GM21390 (cell line): ENCODE measurements around the gene CHST8.
"Not testable (repeated sequence)": the region's sequence is repeated elsewhere in the genome, so short reads cannot be mapped to it uniquely, and the experiment has no call there.

Experiments used
- ATAC-seq: cut with Tn5 transposase; IDR thresholded peaks from one replicate; pipeline ENCODE4 v1.9.1; 2021; ENCODE audit not compliant: unreplicated experiment

CHST8 gene

DNA sequence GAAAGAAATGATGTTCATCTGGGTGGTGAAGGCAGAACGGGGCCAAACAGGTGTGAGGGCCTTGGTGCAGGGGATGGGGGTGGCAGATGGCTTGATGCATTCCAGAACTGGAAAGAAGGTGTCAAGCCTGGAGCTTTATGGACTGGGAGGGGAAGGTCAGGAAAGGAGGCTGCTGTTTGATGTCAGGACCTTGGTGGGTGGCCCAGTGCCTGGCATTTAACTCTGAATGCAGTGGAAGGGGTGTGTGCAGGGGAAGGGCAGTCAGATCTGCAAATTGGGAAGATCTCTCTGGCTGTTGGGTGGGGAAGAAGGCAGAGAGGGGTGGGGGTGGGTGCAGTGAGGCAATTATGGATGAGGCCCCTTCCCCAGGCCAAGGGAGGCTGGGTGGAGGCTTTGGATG is 186.6 kb downstream of the CHST8 start:
- no peak for ATAC-seq

DNA sequence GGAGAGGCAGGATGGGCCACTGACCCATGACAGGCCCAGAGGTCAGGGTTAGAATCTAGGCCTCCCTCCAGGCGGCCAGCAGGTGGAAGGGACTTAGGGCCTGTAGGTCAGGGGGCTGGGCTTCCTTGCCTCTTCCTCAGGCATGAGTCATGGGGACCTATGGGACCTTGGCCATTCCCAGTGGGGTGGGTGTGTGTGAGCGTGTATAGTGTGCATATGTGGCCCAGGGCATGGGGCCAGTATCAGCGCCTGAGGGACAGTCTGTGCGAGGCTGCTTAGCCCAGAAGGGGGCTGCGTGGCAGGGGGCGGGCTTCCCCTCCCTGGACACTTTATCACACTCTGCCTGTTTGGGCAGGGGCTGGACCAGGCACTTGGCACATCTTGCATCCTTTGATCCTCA is 188.2 kb downstream of the CHST8 start:
- no peak for ATAC-seq

DNA sequence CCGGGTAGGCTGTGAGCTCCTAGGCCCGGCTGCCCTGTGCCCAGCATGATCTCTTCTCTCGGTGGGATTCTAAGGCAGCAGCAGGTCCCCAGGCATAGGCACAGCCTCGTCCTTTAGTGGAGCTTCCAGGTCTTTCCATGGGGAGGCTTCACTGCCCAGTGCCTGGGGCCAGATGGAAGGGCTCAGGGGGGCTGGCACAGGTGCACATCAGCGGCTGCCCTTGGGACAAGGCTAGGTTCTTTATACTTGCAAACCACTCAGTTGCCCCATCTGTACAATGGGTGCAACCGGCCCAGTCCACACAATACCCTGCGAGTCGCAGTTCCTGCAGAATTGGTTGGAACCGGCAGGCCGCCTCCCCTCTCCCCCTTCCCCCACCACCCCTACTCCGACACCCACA is 189.1 kb downstream of the CHST8 start:
- ATAC-seq = no peak

DNA sequence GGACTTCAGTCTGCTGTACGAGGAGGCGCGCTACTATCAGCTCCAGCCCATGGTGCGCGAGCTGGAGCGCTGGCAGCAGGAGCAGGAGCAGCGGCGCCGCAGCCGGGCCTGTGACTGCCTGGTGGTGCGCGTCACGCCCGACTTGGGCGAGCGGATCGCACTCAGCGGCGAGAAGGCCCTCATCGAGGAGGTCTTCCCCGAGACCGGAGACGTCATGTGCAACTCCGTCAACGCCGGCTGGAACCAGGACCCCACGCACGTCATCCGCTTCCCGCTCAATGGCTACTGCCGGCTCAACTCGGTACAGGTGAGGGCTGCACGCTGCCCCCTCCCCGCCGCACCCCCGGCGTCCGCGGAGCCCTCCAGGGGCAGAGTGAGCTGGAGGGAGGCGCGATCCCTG is 189.5 kb downstream of the CHST8 start:
- no peak for ATAC-seq

DNA sequence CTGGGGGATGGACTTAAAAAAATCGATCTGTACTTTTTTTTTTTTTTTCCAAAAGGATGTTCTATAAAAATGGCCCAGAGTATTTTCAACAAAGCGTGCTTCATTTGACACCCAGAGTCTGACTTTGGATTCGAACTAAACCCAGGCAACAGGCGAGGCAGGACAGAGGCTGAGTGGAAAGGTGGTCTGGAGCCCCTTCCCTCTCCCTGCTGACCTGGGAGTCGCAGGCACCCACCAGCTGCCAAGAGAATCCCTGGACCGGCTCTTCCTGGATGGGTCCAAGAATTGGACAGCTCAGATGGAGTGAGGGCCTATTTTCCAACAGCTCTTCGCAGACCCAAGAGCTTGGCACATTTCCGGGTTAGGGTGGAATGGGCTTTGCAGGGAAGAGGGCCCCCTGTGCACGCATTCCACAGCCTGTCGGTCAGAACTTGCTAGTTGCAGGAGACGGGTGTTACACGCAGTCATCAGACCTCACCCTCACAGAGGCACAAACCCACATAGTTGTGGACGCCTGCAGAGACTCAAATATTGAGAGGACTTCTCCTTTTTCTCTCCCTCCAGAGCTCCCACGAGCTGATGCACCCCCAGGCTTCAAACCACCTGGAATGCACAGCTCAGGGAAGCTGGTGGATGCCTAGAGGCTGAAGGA is 190.1 kb downstream of the CHST8 start:
- no peak for ATAC-seq

DNA sequence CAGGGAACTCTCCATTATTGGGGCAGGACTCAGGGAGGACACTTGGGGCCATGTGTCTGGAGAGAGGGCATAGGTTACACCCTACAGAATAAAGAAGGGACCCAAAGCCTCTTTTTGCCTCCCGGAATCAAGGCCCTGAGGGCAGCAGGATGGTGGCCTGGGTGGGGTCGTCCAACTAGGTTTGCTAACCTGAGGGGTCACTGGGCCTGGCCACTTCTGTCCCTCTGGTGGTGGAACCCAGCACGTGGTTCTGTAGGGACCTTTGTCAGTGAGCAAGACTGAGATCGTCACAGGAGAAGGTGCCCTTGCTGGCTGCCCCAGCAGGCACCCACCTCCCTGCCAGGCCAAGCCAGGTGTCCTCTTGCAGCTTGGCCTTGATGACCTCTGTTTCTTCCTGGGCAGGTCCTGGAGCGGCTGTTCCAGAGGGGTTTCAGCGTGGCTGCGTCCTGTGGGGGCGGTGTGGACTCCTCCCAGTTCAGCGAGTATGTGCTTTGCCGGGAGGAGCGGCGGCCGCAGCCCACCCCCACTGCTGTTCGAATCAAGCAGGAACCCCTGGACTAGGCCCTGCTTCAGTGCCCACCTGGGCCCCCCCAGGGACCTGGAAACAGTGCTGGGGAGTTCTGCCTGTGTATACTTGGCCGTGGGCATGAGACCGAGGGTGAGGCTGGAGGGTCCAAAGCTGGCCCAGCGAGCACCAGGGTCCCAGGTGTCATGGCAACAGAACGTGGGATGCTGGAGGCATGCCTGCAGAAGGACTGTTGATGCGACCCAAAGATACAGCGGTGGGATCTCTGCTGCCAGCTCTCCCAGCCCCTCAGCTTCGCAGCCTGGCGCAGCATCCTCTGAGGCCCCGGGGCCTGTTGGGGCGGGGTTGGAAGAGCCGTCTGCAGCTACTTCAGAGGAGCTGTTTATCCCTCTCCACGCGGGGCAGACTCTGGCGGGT is 190.9 kb downstream of the CHST8 start:
- no peak for ATAC-seq

DNA sequence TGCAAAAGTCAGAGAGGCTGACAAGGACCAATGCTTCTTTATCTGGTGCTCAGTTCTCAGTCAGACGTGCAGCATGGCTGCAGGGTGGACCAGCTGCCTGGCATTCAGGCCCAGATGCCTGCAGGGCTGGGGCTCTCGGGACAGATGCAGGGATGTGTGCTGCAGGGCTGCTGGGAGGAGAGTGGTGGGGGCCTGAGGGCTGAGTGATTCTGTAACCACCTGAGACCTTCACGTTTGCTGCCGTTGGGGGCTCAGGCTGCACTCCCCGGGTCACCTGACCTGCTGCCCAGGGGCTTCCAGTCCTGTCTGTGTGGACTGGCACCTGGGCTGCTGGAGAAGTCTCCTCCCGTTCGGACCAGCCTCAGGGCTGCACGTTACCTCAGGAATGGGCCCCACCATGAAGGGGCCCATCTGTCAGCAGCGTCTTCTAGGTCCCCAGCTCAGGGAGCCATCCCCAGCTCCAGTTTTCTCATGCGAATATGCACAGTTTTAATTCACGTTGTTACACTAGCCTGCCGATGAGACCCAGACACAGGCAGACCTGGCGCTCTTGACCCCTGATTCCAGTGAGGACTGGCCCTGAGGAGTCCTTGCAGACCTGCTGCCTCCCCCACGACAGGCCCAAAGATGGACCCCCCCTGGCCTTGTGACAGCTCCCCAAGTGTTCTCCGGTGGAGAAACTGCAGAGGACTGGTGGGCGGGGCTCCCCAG is 191.8 kb downstream of the CHST8 start:
- ATAC-seq = no peak

DNA sequence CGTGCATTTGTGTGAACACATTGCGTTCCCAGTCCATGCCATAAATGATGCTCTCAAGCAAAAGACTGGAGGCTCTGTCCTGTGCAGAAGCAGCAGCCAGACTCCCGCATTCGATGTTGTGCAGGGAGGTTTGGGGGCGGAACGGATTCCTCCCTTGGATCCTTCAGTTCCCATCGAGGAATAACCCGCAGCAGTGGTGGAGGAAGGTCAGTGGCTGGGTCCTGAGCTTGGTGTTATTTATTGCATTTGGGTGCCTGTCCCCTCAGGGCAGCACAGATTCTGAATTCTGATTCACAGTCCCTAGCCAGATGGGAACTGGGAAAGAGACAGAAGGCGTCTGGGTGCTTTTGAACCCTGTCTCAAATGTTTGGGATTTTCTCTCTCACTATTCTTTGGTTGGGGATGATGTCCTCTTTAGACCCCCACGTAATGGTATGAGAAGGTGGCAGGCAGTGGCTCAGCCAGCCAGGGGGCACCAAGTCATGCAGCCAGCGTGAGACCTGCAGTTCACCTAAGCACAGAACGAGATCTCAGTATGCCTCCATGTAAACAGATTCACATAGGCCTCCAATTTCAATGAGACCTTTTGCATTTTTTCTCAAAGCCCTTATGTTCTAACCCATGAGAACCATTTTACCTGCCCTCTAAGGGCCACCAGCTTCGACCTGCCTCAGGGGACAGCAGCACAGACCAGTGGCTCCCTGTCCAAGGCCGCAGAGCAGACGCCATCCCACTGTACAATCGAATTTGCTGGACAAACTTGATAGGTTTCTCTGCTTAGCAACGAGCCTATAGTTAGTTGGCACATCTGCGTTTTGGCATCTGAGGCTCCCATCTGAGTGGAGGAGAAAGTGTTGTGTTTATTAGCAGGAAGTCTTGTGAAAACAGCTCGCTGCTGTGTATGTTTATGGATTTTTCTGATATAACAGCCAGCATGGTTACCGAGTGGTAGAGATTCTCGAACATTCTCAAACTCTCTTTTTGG is 192.7 kb downstream of the CHST8 start:
- ATAC-seq = no peak

DNA sequence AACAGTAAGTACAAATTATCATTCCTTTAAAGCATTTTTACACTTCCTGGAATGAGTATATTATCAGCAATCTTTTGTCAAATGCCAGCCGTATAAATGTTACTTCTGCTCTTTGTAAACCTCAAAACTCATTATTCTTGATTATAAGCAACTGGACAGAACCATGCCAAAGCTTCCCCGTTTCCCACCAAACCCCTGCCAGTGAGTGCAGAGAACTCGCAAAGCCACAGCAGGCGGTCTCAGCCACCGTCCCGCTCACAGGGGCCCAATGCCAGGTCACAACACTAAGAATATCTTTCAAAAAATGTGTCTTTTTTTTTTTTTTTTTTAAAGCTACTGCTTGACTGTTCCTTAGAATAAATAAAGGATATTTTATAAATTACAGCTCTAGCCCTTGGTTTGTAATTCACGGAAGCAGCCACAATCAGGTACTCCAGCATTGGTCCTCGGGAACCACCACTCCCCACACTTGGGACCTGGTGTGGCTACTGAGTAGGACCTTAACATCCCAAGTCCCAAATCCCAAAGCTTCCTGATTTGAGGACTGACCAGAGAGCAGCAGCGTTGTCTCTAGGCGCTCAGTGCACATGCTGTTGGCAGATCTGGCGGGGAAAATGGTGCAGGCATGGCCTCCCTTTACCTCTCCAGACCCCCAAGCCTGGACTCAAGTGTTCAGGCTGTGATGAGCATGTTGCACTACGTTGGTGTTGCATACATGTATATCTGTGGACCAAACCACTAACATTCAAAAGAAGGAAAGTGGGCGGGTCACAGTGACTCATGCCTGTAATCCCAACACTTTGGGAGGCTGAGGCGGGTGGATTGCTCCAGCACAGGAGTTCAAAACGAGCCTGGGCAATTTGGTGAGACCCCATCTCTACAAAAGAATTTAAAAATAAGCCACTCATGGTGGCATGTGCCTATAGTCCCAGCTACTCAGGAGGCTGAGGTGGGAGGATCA is 193.9 kb downstream of the CHST8 start:
- no peak for ATAC-seq

DNA sequence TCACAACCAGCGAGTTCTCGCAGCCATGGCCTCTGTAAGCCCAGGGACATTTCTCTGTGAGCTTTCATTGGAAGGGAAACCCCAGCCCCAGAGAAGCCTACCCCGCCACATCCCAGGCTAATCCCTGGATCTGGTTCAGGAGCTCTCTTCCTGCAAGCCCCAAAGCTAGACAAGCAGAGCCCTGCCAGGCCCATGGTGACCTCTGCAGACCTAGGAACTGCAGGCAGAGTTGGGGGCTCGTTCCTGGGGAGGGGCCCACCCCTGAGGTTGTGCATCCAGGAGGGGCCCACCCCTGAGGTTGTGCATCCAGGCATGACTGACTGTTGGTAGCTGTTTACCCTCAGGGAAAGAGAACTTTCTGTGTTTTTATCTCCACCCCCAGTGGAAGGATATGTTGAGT is 196.7 kb downstream of the CHST8 start:
- no peak for ATAC-seq

DNA sequence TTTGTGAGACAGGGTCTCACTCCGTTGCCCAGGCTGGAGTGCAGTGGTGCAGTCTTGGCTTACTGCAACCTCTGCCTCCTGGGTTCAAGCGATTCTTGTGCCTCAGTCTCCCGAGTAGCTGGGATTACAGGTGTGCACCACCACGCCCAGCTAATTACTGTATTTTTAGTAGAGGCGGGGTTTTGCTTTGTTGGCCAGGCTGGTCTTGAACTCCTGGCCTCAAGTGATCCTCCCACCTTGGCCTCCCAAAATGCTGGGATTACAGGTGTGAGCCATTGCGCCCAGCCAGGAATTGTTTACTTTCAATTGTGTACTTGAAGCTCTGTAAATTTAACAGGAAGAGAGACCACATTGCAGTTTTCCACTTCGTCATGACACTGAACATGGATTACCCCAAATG is 197.3 kb downstream of the CHST8 start:
- ATAC-seq = not testable (repeated sequence)

DNA sequence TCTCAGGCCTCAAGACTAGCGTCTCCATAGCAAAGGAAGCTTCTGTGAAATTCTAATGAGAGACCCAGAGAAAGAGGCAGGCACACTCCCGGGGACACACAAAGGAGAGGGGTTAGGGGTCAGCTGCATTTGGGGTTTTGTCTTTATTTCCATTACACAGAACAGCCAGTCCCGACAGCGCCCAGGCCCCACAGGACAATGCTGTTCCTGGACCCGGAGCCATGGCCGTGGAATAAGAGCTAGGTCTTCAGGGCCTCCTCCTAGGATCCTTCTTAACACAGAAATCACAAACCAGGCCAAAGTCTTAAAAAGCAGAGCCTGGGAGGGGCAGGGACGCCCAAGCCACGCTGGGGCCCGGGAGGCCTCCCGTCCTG is 197.7 kb downstream of the CHST8 start:
- ATAC-seq = no peak

DNA sequence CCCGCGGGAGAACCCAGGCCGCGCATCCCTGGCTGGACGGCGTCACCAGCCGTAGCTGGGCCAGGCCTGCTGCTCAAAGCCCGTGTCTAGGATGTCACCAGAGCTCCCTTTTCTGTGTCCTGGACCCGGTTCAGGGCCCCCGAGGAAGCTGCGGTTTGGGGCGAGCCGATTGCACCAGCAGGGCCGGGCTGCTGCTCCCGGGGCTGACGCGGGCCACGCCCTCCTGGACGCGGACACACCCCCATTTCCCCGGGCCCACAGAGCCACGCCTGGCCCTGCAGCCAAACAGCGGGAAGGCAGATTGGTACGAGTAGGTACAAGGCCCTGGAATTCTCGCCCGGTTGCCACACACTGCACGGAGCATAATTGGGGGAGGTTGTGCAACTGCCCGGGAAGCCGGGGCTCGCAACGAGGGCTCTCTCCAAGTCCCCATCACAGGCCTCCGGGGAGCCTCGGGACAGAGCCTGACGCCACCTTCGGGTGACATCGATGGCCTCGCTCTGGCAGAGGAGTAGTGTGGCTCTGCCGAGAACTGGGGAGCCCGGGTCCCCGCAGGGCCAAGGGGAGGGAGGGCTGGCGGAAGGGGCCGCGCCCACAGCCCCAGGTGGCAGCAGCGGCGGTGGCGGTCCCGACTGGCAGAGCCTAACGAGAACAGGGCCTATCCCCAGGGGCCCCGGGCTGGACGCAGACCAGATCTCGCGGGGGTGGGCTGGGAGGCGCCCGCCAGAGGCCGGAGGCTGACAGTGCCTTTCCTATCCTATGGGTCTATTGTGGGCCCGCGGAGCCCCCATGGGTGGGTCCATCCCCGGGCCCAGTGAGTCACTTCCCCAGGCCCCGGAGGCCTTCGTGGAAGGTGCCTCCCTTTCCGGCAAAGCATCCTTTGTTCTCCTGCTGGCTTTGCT is 198.4 kb downstream of the CHST8 start:
- no peak for ATAC-seq

DNA sequence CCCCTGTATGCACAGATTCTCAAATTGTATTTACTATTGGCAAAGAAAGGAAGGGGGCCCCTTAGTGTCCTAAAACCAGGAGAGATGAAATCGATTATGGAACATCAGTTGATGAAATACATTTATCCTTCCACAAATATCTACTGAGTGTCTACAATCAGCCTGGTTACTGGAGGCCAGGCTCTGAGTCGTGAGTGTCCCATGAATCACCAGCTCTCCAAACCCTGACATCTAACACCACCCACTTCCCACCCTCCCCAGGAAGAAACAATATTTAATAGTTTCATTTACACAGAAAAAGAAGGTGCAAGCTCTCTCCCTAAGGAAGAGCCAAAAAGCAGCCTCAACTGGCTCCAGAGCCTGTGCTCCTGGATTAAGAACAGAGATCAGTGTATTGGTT is 200.1 kb downstream of the CHST8 start:
- ATAC-seq = no peak
